HCT116 (cell line): ENCODE data around the gene VMAC. TPM values are rescaled to one million over a fixed set of nuclear protein-coding genes. Genes with fewer than 3 reads are reported as not detected.

Experiments
- ATAC-seq: fragments of 200-7000 bp; cut with Tn5 transposase; 2 replicates; pipeline ENCODE4 v1.9.1; 2020; ENCODE audit warnings: mild to moderate bottlenecking, moderate library complexity
- BruUV-seq: library from RNA; stranded (reverse); fragments of 400-500 nt; replicated peaks from 2 replicates; lab custom pipeline; 2021; lab: Mats Ljungman, UMichigan
- CTCF ChIA-PET: fragments of 300-600 bp; sonication (Branson Sonifier 250); formaldehyde crosslinking; loops from one replicate; lab custom pipeline; 2021; ENCODE audit warnings: antibody characterized with exemption; lab: Charles Lee
- POLR2A ChIA-PET: fragments of 300-600, 350-600 bp; sonication (Branson Sonifier 250); formaldehyde crosslinking; loops from one replicate; lab custom pipeline; 2021; ENCODE audit warnings: antibody characterized with exemption; lab: Charles Lee
- RAD21 ChIA-PET, 2 experiments: fragments of 300-600 bp; sonication (Branson Sonifier 250); formaldehyde crosslinking; loops; one replicate each; lab custom pipeline; 2023; ENCODE audit warnings: low total read pairs in 2 of 2; ENCODE audit not compliant: uncharacterized antibody in 2 of 2, unreplicated experiment in 2 of 2, low non-redundant PET in 1 of 2; lab: Charles Lee
- DNase-seq: peaks from one replicate; pipeline ENCODE4 v3.0.0-alpha.2; 2010; ENCODE audit warnings: low read depth, low spot score
- H2AFZ ChIP-seq: fragments of 200-600 bp; shearing (Covaris generic), sonication (generic); 2 replicates; pipeline ENCODE4 v1.6.1; 2017; ENCODE audit warnings: low read depth, mixed run types, mixed read lengths, antibody characterized with exemption, low read length; ENCODE audit not compliant: poor library complexity, severe bottlenecking
- H3K27ac ChIP-seq: 2 replicates; pipeline ENCODE4 v1.5.1; 2012; ENCODE audit warnings: low read depth, low read length
- H3K27me3 ChIP-seq: fragments of 200-600 bp; sonication (generic); 2 replicates; pipeline ENCODE4 v1.6.1; 2016; ENCODE audit warnings: mixed run types, low read length, mixed read lengths; ENCODE audit not compliant: insufficient read depth
- H3K36me3 ChIP-seq, 2 experiments: fragments of 200-500 bp in 1 of 2; fragments of 200-600 bp in 1 of 2; sonication (Bioruptor generic) in 1 of 2; sonication (generic) in 1 of 2; 2 replicates each; pipeline versions ENCODE4 v1.5.1 to v1.6.1; 2014 to 2016; ENCODE audit warnings: low read length in 2 of 2, inconsistent platforms in 1 of 2, mixed read lengths in 1 of 2, mixed run types in 1 of 2; ENCODE audit not compliant: insufficient read depth in 2 of 2, control insufficient read depth in 1 of 2
- H3K4me1 ChIP-seq, 2 experiments: fragments of 200-600 bp in 1 of 2; sonication (generic) in 1 of 2; 2 replicates each; pipeline versions ENCODE4 v1.5.1 to v1.6.1; 2012 to 2017; ENCODE audit warnings: low read length in 2 of 2, inconsistent platforms in 1 of 2, mild to moderate bottlenecking in 1 of 2, mixed read lengths in 1 of 2, mixed run types in 1 of 2, moderate library complexity in 1 of 2; ENCODE audit not compliant: insufficient read depth in 2 of 2, control insufficient read depth in 1 of 2
- H3K4me2 ChIP-seq: fragments of 200-600 bp; sonication (generic); 2 replicates; pipeline ENCODE4 v1.6.1; 2017; ENCODE audit warnings: mixed run types, low read length, mixed read lengths
- H3K4me3 ChIP-seq, 2 experiments: fragments of 200-600 bp in 1 of 2; sonication (generic) in 1 of 2; replicated peaks in 1 of 2; 2 replicates each; pipeline ENCODE4 v1.5.1; 2011 to 2016; ENCODE audit warnings: low read length in 2 of 2, control low read depth in 1 of 2, low read depth in 1 of 2, mild to moderate bottlenecking in 1 of 2, mixed read lengths in 1 of 2, mixed run types in 1 of 2
- H3K79me2 ChIP-seq: fragments of 200-600 bp; sonication (generic); 2 replicates; pipeline ENCODE4 v1.6.1; 2017; ENCODE audit warnings: mild to moderate bottlenecking, mixed run types, low read length, moderate library complexity, mixed read lengths; ENCODE audit not compliant: insufficient read depth
- H3K9ac ChIP-seq: fragments of 200-600 bp; sonication (generic); 2 replicates; pipeline ENCODE4 v1.6.1; 2016; ENCODE audit warnings: low read length, mixed read lengths
- H3K9me2 ChIP-seq: fragments of 200-600 bp; sonication (generic), shearing (Covaris generic); 2 replicates; pipeline ENCODE4 v1.6.1; 2017; ENCODE audit warnings: mixed run types, mild to moderate bottlenecking, moderate library complexity; ENCODE audit not compliant: insufficient read depth
- H3K9me3 ChIP-seq, 2 experiments: fragments of 200-500 bp in 1 of 2; fragments of 200-600 bp in 1 of 2; sonication (Bioruptor generic) in 1 of 2; sonication (generic) in 1 of 2; 2 replicates each; pipeline ENCODE4 v1.6.1; 2014 to 2017; ENCODE audit warnings: low read length in 2 of 2, mixed read lengths in 2 of 2, inconsistent platforms in 1 of 2, low read depth in 1 of 2, mild to moderate bottlenecking in 1 of 2, mixed run types in 1 of 2, moderate library complexity in 1 of 2; ENCODE audit not compliant: control insufficient read depth in 1 of 2, insufficient read depth in 1 of 2
- H4K20me1 ChIP-seq: fragments of 200-600 bp; sonication (generic), shearing (Covaris generic); 2 replicates; pipeline ENCODE4 v1.6.1; 2017; ENCODE audit warnings: mixed run types, mild to moderate bottlenecking, moderate library complexity; ENCODE audit not compliant: insufficient read depth
- CBX3 ChIP-seq: IDR thresholded peaks from 2 replicates; pipeline ENCODE4 v1.6.1; 2012; ENCODE audit warnings: low read depth
- CTCF ChIP-seq, 3 experiments: fragments of 200-600 bp in 1 of 3; sonication (generic) in 1 of 3; IDR thresholded peaks in 2 of 3; conservative IDR thresholded peaks in 1 of 3; 2 replicates each; pipeline ENCODE4 v1.5.1; 2012 to 2017; ENCODE audit warnings: low read depth in 2 of 3, low read length in 2 of 3, antibody characterized with exemption in 1 of 3, borderline replicate concordance in 1 of 3, control low read depth in 1 of 3, mild to moderate bottlenecking in 1 of 3, mixed read lengths in 1 of 3, mixed run types in 1 of 3, moderate library complexity in 1 of 3; ENCODE audit not compliant: insufficient read depth in 1 of 3
- EGR1 ChIP-seq: IDR thresholded peaks from 2 replicates; pipeline ENCODE4 v1.6.1; 2012; ENCODE audit warnings: low read depth
- ELF1 ChIP-seq: IDR thresholded peaks from 2 replicates; pipeline ENCODE4 v1.6.1; 2012; ENCODE audit warnings: low read depth, borderline replicate concordance
- EZH2 ChIP-seq: fragments of 200-600 bp; sonication (generic); IDR thresholded peaks from 2 replicates; pipeline ENCODE4 v1.6.1; 2017; ENCODE audit warnings: antibody characterized with exemption, mixed run types
- EZH2phosphoT487 ChIP-seq: fragments of 200-600 bp; IDR thresholded peaks from 2 replicates; pipeline ENCODE4 v1.6.1; 2018; ENCODE audit warnings: antibody characterized with exemption, borderline replicate concordance
- FOSL1 ChIP-seq: IDR thresholded peaks from 2 replicates; pipeline ENCODE4 v1.6.1; 2012; ENCODE audit warnings: low read depth
- JUND ChIP-seq: IDR thresholded peaks from 2 replicates; pipeline ENCODE4 v1.6.1; 2012
- MAX ChIP-seq: IDR thresholded peaks from 2 replicates; pipeline ENCODE4 v1.6.1; 2012
- POLR2A ChIP-seq: IDR thresholded peaks from 2 replicates; pipeline ENCODE4 v1.7.0; 2011; ENCODE audit warnings: borderline replicate concordance; ENCODE audit not compliant: insufficient read depth, insufficient read length; ENCODE audit errors: extremely low read depth
- POLR2AphosphoS5 ChIP-seq: IDR thresholded peaks from 2 replicates; pipeline ENCODE4 v1.6.1; 2011; ENCODE audit warnings: mild to moderate bottlenecking, low read depth, low read length, moderate library complexity
- RAD21 ChIP-seq: IDR thresholded peaks from 2 replicates; pipeline ENCODE4 v1.6.1; 2012; ENCODE audit warnings: low read depth, mild to moderate bottlenecking
- REST ChIP-seq: IDR thresholded peaks from 2 replicates; pipeline ENCODE4 v1.6.1; 2012; ENCODE audit warnings: low read depth
- SRF ChIP-seq: IDR thresholded peaks from 2 replicates; pipeline ENCODE4 v1.6.1; 2012; ENCODE audit warnings: low read depth
- YY1 ChIP-seq: IDR thresholded peaks from 2 replicates; pipeline ENCODE4 v1.6.1; 2011; ENCODE audit warnings: low read length, low read depth, moderate library complexity, mild to moderate bottlenecking; ENCODE audit not compliant: insufficient replicate concordance; ENCODE audit errors: extremely low read depth
- ZBTB33 ChIP-seq: IDR thresholded peaks from 2 replicates; pipeline ENCODE4 v1.6.1; 2011; ENCODE audit warnings: mild to moderate bottlenecking, low read length, moderate library complexity; ENCODE audit not compliant: insufficient replicate concordance; ENCODE audit errors: extremely low read depth
- ZFX ChIP-seq: fragments of 450-650 bp; IDR thresholded peaks from 2 replicates; pipeline ENCODE4 v1.6.1; 2017
- ZNF274 ChIP-seq: fragments of 200-500 bp; sonication (Bioruptor generic); IDR thresholded peaks from 2 replicates; pipeline ENCODE4 v1.6.1; 2014; ENCODE audit warnings: mild to moderate bottlenecking, low read depth, low read length, inconsistent platforms
- intact Hi-C: fragments of 100-400 bp; cut with micrococcal nuclease; formaldehyde crosslinking; loops from 2 replicates; pipeline ENCODE4 v1.10.0; 2022
- total RNA-seq: library from RNA; stranded (reverse); gene quantifications from one replicate; pipeline ENCODE4 v1.2.1, GENCODE V29; 2021; ENCODE audit not compliant: unreplicated experiment

The VMAC gene
- total RNA-seq, 1 experiment from 2014 or later = 2.1 TPM

- intact Hi-C loops = no loop called here
- Histone ChIP-seq H3K9me2 (no peaks in the 10 kb centered on the region), H3K4me2 (peak overlapping the region; percentile 19; the same call in 1 of the 2 replicates), H4K20me1 (no peaks in the 10 kb centered on the region), H3K9ac (no peak overlapping the region), H2AFZ (no peak overlapping the region), H3K9me3 (no peaks in the 10 kb centered on the region), H3K27me3 (no peaks in the 10 kb centered on the region), H3K27ac (no peak overlapping the region), H3K4me3 (no peak overlapping the region), H3K36me3 (no peaks in the 10 kb centered on the region), H3K79me2 (no peaks in the 10 kb centered on the region), H3K4me1 (peaks cover 9 to 15% of the 10 kb centered on the region in 2 experiments)
- BruUV-seq = no TSS peak
- ChIA-PET POLR2A (no interaction called here), RAD21 (no interaction called here), CTCF (no interaction called here)
- DNase-seq (no peak), ATAC-seq (no peak)
- TF ChIP-seq POLR2A (no peak), EZH2phosphoT487 (no peak), ZNF274 (no peak), CBX3 (no peak), JUND (no peak), MAX (no peak), ELF1 (no peak), POLR2AphosphoS5 (no peak), YY1 (no peak), FOSL1 (no peak), ZFX (no peak), EZH2 (no peak), REST (no peak), EGR1 (no peak), ZBTB33 (no peak), SRF (no peak), RAD21 (no peak), CTCF (IDR thresholded peaks at IDR 0.05 in 2 of 3, conservative IDR thresholded peaks at IDR 0.05 in 1 of 3; ENCODE audit: borderline replicate concordance in 1 of 3, insufficient read depth in 1 of 3, low read depth in 2 of 3, low read length in 2 of 3) (no peak)
These were observed 24.5 kb upstream of the VMAC start for GRCh38 chr19:5880196-5880595.
